GM08714 (cell line): ENCODE data around the gene KLHL11.
A peak's percentile ranks its signal among the peaks of the same experiment; 100 is the strongest.

ENCODE experiments used
- H3K4me3 ChIP-seq: fragments of 200-500 bp; sonication (Bioruptor generic); 2 replicates; pipeline ENCODE4 v1.5.1; 2014; ENCODE audit warnings: mild to moderate bottlenecking, low read length, inconsistent platforms
- ZNF274 ChIP-seq: IDR thresholded peaks from 2 replicates; pipeline ENCODE4 v1.6.1; 2012; ENCODE audit warnings: mild to moderate bottlenecking, low read depth, low read length

KLHL11 gene

GRCh38 chr17:41864836-41865595, at the start of gene KLHL11:
TSS of gene KLHL11 (minus strand) at chr17:41865423. CDS start at chr17:41865370, 53 bp downstream.
- TF ChIP-seq ZNF274 = no peak
- H3K4me3 ChIP-seq = peak within 1 kb of the TSS; percentile 94

- no peak for TF ChIP-seq ZNF274
- no peak overlapping the region for H3K4me3 ChIP-seq
These were observed 49.8 kb upstream of the KLHL11 start for GRCh38 chr17:41915020-41915419.

- H3K4me3 ChIP-seq = no peak overlapping the region
- TF ChIP-seq ZNF274 = no peak
These were observed 49.1 kb upstream of the KLHL11 start for GRCh38 chr17:41914358-41914766.

GRCh38 chr17:41913798-41914197, 48.6 kb upstream of the KLHL11 start:
- H3K4me3 ChIP-seq = no peak overlapping the region

GRCh38 chr17:41912925-41913324, 47.7 kb upstream of the KLHL11 start:
- H3K4me3 ChIP-seq = no peak overlapping the region
- no peak for TF ChIP-seq ZNF274

More at GRCh38 chr17:41913798-41914197, 48.6 kb upstream of the KLHL11 start:
- no peak for TF ChIP-seq ZNF274

GRCh38 chr17:41910701-41911391, 45.6 kb upstream of the KLHL11 start:
- no peak overlapping the region for H3K4me3 ChIP-seq
- no peak for TF ChIP-seq ZNF274

- TF ChIP-seq ZNF274 = no peak
These were observed 43.9 kb upstream of the KLHL11 start for GRCh38 chr17:41909088-41909487.

GRCh38 chr17:41907633-41908539, 42.7 kb upstream of the KLHL11 start:
- no peak overlapping the region for H3K4me3 ChIP-seq
- TF ChIP-seq ZNF274 = no peak

More at GRCh38 chr17:41909088-41909487, 43.9 kb upstream of the KLHL11 start:
- H3K4me3 ChIP-seq = no peak overlapping the region

- no peak for TF ChIP-seq ZNF274
These were observed 41.9 kb upstream of the KLHL11 start for GRCh38 chr17:41907185-41907556.

GRCh38 chr17:41906465-41907184, 41.4 kb upstream of the KLHL11 start:
- no peak for TF ChIP-seq ZNF274
- H3K4me3 ChIP-seq = no peak overlapping the region

More at GRCh38 chr17:41907185-41907556, 41.9 kb upstream of the KLHL11 start:
- no peak overlapping the region for H3K4me3 ChIP-seq

- no peak for TF ChIP-seq ZNF274
- no peak overlapping the region for H3K4me3 ChIP-seq
These were observed 39.9 kb upstream of the KLHL11 start for GRCh38 chr17:41905172-41905571.

GRCh38 chr17:41904242-41904841, 39.1 kb upstream of the KLHL11 start:
- no peak overlapping the region for H3K4me3 ChIP-seq
- no peak for TF ChIP-seq ZNF274

GRCh38 chr17:41901646-41902045, 36.4 kb upstream of the KLHL11 start:
- no peak for TF ChIP-seq ZNF274
- H3K4me3 ChIP-seq = no peak overlapping the region
